Measurements from ENCODE around the gene CD160. TPM values are rescaled to one million over a fixed set of nuclear protein-coding genes. Genes with fewer than 3 reads are reported as not detected.

Gene CD160
- total and polyA plus RNA-seq, 2 of the 13 experiments (the other 11 are each of a cell fraction or from before 2014, with no cell fraction given), result 0.09 TPM; not detected in 1

GRCh38 chr1:145714524-145715111 lies 4.7 kb upstream of the CD160 start (continued):
- TF ChIP-seq RELA (CRISPR knock-in tag; IDR thresholded peaks at IDR 0.05) (peak; percentile 42; the same call in 1 of the 2 replicates), ZNF710 (CRISPR knock-in tag; IDR thresholded peaks at IDR 0.05; ENCODE audit: borderline replicate concordance) (peak; percentile 30; the same call in 1 of the 2 replicates), NCOR1 (IDR thresholded peaks at IDR 0.05; ENCODE audit: borderline replicate concordance, low read length) (0 out of 2 replicates have a peak, but pooled peaks have one; percentile 26), MEIS1 (CRISPR knock-in tag; IDR thresholded peaks at IDR 0.05; ENCODE audit: borderline replicate concordance) (0 out of 2 replicates have a peak, but pooled peaks have one; percentile 38), POLR2AphosphoS5 (IDR thresholded peaks at IDR 0.05; ENCODE audit: low read depth, low read length) (peak; percentile 59), ZNF547 (CRISPR knock-in tag; IDR thresholded peaks at IDR 0.05) (peak; percentile 88), PATZ1 (CRISPR knock-in tag; IDR thresholded peaks at IDR 0.05) (peak; percentile 39; the same call in 1 of the 2 replicates), ZBTB20 (CRISPR knock-in tag; IDR thresholded peaks at IDR 0.05; ENCODE audit: borderline replicate concordance, low read depth) (no peak), ZNF207 (IDR thresholded peaks at IDR 0.05; ENCODE audit: borderline replicate concordance) (no peak), MYPOP (CRISPR knock-in tag; IDR thresholded peaks at IDR 0.05) (0 out of 2 replicates have a peak, but pooled peaks have one; percentile 43), ZNF784 (CRISPR knock-in tag; IDR thresholded peaks at IDR 0.05; ENCODE audit: borderline replicate concordance) (peak; percentile 30; the same call in 1 of the 2 replicates), ZSCAN20 (CRISPR knock-in tag; IDR thresholded peaks at IDR 0.05; ENCODE audit: borderline replicate concordance) (0 out of 2 replicates have a peak, but pooled peaks have one; percentile 71), NFKB2 (CRISPR knock-in tag; IDR thresholded peaks at IDR 0.05; ENCODE audit: borderline replicate concordance) (peak; percentile 86), ZNF34 (CRISPR knock-in tag; IDR thresholded peaks at IDR 0.05; ENCODE audit: borderline replicate concordance) (no peak), PHF5A (CRISPR knock-in tag; IDR thresholded peaks at IDR 0.05; ENCODE audit: low read depth, unreplicated experiment) (peak; percentile 33), ZNF572 (CRISPR knock-in tag; IDR thresholded peaks at IDR 0.05) (0 out of 2 replicates have a peak, but pooled peaks have one; percentile 52), FOXA3 (CRISPR knock-in tag; IDR thresholded peaks at IDR 0.05) (no peak; the same call in 1 of the 2 replicates), IRF2 (CRISPR knock-in tag; IDR thresholded peaks at IDR 0.05) (peak; percentile 49; the same call in 1 of the 2 replicates), ZNF780A (CRISPR knock-in tag; IDR thresholded peaks at IDR 0.05) (no peak)
- TF ChIP-seq, protein P1, sequence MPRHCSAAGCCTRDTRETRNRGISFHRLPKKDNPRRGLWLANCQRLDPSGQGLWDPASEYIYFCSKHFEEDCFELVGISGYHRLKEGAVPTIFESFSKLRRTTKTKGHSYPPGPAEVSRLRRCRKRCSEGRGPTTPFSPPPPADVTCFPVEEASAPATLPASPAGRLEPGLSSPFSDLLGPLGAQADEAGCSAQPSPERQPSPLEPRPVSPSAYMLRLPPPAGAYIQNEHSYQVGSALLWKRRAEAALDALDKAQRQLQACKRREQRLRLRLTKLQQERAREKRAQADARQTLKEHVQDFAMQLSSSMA (CRISPR knock-in tag; IDR thresholded peaks at IDR 0.05), result peak; percentile 69; the same call in 1 of the 2 replicates
- TF ChIP-seq, protein P2, sequence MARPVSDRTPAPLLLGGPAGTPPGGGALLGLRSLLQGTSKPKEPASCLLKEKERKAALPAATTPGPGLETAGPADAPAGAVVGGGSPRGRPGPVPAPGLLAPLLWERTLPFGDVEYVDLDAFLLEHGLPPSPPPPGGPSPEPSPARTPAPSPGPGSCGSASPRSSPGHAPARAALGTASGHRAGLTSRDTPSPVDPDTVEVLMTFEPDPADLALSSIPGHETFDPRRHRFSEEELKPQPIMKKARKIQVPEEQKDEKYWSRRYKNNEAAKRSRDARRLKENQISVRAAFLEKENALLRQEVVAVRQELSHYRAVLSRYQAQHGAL (CRISPR knock-in tag; IDR thresholded peaks at IDR 0.05; ENCODE audit: not compliant biosample characterization), result no peak
